Transverse colon (tissue), 3 donors: Measurements from ENCODE around the gene PLXND1.

Experiments
- EP300 ChIP-seq: sonication (generic); formaldehyde crosslinking; IDR thresholded peaks from one replicate; pipeline ENCODE4 v1.6.1; 2017; ENCODE audit warnings: antibody characterized with exemption, low read depth
- TF ChIP-seq, protein P1 (sequence below), 5 experiments: fragments of 200-600 bp in 3 of 5; fragments of 450-650 bp in 2 of 5; sonication (generic) in 3 of 5; IDR thresholded peaks; 1 replicate in 2 of 5; 2 replicates in 3 of 5; pipeline ENCODE4 v1.5.1; 2016 to 2017; ENCODE audit warnings: antibody characterized with exemption in 5 of 5, inconsistent platforms in 3 of 5, mild to moderate bottlenecking in 2 of 5, moderate library complexity in 1 of 5

DNA sequence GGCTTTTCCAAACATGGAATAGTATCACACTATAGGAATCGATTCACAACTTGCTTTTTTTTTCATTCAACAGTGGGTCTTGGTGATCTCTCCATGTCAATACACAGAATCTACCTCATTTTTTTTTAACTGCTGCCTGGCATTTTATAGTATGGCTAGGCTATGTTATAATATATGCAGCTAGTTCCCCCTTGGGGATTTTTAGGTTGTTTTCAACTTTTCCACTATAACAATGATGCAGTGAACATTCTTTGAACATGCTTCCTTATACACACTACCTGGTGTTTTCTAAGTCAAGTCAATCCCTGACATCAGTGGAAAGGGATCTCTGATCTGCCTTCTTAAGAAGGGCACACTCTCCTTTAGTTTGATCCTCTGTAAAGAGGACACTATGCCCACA lies 46.5 kb upstream of the PLXND1 start:
- TF ChIP-seq, protein P1, sequence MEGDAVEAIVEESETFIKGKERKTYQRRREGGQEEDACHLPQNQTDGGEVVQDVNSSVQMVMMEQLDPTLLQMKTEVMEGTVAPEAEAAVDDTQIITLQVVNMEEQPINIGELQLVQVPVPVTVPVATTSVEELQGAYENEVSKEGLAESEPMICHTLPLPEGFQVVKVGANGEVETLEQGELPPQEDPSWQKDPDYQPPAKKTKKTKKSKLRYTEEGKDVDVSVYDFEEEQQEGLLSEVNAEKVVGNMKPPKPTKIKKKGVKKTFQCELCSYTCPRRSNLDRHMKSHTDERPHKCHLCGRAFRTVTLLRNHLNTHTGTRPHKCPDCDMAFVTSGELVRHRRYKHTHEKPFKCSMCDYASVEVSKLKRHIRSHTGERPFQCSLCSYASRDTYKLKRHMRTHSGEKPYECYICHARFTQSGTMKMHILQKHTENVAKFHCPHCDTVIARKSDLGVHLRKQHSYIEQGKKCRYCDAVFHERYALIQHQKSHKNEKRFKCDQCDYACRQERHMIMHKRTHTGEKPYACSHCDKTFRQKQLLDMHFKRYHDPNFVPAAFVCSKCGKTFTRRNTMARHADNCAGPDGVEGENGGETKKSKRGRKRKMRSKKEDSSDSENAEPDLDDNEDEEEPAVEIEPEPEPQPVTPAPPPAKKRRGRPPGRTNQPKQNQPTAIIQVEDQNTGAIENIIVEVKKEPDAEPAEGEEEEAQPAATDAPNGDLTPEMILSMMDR (IDR thresholded peaks at IDR 0.05), result no peak
- no peak for TF ChIP-seq EP300
